ACHN (cell line): Measurements from ENCODE around the gene VANGL1.
"Not testable (repeated sequence)": the region's sequence is repeated elsewhere in the genome, so short reads cannot be mapped to it uniquely, and the experiment has no call there.

Experiments used
- DNase-seq: peaks from one replicate; pipeline ENCODE4 v3.0.0-alpha.2; 2015
- in situ Hi-C: cut with HindIII; loops from 2 replicates; pipeline ENCODE4 v1.10.0; 2017; ENCODE audit warnings: low sequenced_read_pairs, low pct_ligation_motif_present, low pct_unique_long_range_greater_than_20kb

Gene VANGL1

DNA sequence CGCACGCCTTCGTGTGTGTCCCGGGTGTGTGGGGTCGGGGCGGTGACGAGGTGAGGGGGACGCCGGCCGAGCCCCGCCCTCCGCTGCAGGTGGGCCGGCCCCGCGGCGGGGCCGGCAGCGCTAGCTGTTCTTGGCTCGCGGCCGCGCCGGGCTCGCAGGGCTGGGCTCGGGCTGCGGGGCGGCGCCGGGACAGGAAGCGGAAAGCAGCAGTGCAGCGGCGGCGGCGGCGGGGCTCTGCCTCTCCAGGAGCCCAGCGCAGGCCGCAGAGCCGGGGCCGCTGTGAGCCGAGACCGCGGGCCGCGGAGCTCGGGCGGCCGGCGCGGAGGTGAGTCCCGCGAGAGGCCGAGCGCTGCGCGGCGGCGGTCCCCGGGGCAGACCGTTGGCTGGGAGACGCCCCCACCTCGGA, at the start of gene VANGL1:
VANGL1 (plus strand) TSS at position 209 of the 406 bp plus-strand sequence. CDS start 9,444 bp downstream, outside the sequence.
- in situ Hi-C loops, result no loop called here
- peak; percentile 63 for DNase-seq

DNA sequence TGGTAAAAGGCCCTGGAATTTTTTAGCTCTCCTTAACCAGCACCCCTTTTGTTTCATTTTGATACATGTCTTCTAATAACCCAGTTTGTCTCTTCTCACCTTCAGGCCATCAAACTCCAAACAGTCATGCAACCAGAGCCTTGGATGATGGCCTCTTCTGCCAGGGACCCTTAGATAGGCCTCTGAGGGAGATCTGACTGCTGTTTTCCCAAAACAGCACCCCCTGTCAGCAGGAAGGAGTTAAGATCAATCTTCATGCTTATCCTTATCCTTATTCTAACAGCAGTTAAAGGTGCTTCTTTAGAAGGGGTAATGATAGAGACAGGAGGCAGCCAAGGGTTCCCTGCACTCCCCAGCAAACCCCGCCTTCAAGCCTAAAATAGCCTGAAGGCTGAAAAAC, 49.5 kb upstream of the VANGL1 start:
- in situ Hi-C loops, result no loop called here
- DNase-seq, result no peak

DNA sequence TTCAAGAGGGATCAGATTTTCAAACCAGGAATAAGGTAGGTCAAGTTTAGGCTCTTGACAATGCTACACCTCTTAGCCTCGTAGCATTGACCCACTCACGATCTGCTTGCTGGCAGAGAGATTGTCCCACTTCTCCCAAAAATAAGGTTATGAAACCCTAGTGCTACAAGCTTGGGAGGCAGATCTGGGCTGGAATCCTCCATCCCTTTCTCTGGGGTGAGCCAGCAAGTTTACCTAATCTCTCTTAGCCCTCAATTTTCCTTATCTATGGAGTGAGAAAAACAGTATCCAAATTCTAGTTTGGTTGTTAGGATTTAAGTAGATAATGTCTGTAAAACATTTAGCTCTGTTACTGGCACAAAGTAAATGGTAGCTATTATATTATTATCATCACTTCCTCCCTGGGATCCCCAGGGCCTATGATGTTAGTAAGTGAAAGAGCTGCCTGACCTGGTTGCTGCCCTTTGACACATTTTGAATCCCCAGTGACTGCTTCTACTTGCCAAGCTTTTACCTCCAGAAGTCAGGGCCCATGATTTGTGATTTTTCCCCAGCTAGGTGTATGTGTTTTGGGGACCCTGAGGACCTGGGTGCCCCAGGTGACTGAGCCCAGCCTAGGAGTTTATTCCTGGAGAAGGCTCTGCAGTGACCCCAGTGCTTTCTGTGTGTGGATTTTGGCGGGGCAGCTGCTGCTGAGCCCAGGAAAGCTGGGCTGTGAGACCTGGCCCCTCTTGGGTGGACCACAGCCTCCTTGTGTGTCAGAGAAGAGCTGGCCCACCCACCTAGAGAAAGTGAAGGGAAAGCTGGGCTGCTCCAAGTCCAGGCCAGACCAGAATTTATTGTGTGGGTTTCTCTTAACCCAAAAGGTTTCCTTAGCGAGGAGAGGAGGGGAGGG, 48.2 kb upstream of the VANGL1 start:
- DNase-seq, result no peak
- in situ Hi-C loops, result no loop called here

DNA sequence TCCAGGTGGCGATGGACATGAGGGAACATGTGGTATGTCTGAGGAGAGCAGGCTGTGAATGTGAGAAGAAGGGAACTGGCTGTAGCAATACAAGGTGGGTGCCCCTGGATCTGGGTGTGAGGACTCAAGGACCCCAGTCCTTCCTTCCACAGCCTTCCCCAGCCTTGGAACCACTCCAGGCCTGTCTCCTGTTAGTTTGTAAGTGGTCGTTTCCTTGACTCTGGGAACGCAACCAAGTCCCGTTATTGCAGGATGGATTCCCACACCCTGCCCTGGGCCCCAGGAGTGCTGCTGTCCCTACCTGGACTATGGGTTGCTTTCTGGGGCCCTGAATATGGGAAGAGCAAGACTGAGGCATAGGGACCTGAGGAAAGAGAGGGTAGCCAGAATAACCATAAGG, 47.2 kb upstream of the VANGL1 start:
- DNase-seq, result no peak
- in situ Hi-C loops, result no loop called here

DNA sequence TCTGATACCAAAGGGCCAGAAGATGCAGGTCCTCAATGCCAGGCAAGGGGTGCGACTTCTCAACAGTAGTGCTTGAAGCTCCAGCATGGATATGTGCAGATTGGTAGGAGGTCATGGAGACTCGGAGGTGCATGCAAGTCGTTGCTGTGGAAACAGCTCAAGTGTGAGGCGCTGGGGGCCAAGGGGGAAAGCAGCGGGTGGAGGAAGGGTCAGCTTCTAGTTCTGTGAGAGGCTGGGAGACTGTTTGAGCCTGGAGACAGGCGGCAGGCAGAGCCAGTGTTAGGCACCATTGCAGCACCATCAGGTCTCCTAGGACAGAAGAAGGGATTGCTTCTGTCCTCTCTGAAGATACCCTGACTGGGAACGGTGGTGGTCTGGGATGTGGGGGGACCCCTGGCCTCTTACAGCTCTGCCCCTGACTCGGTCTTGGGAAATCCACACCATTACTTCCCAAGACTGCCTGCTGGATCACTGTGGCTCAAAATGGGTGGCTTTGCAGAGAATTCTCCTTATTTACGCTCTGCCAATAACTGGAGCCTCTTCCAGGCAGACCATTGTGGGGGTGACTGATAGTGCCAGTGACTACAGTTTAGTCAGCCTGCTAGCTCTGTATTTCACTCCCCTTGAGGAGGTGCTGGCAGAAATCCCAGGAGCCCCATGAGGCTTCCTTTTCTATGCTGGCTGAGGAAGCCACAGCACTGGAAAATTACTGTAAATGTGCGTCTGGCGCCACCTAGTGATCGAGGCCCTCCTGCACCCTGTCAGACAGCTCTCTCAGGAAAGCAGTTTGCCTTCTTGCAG, 46.3 kb upstream of the VANGL1 start:
- DNase-seq, result peak; percentile 87
- in situ Hi-C loops, result no loop called here

DNA sequence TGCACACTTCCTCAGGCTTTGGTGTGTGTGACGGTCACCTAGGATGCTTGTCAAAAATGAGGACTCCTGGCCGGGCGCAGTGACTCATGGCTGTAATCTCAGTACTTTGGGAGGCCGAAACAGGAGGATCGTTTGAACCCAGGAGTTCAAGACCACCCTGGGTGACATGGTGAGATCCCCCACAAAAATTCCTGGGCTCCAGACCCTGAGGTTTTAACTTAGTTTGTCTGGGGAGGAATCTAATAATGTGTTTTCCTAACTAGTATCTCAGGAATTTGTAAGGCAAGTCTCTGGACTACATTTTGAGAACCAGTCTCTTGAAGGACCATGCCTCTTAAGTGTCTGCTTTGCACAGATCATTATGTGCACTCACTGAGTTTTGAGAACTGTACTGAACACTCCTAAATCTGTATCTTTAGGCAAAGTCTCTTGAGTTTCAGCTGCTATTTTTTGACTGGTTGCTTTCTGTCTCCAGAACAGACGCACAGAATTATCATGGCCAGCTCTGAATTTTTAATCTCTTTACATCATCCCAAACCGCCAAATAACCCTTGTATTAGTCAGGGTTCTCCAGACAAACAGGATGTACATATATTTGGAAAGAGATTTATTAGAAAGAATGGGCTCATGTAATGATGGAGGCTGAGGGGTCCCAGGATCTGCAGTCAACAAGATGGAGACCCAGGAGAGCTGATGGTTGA, 45.5 kb upstream of the VANGL1 start:
- in situ Hi-C loops, result no loop called here
- no peak for DNase-seq

DNA sequence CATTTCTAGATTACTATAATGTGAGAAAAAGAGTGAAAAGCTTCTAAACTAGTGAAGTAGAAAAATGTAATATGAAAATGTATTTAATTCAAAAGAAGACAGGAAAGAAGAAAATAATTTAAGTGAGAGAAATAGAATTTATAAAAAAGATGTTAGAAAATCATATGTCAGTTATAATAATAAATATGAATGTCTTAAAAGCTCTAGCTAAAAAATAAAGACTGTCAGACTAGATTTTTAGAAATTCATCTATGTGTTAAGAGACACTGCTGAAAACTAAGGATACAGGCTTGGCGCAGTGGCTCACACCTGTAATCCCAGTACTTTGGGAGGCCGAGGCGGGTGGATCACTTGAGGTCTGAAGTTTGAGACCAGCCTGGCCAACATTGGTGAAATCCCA, 37.3 kb upstream of the VANGL1 start:
- no peak for DNase-seq
- in situ Hi-C loops, result no loop called here

DNA sequence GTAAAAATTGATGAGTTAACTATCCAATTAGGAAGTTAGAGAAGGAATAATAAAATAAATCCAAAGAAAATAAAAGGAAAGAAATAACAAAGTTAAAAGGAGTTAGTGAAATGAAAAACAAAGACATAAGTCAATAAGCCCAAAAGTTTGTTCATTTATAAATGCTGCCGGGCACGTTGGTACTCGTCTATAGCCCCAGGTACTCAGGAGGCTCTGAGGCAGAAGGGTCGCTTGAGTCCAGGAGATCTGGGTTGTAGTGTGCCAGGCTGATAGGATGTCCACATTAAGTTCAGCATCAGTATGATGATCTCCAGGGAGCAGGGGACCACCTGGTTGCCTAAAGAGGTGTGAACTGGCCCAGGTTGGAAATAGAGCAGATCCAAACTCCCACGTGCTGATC, 35.5 kb upstream of the VANGL1 start:
- no peak for DNase-seq
- in situ Hi-C loops, result no loop called here

DNA sequence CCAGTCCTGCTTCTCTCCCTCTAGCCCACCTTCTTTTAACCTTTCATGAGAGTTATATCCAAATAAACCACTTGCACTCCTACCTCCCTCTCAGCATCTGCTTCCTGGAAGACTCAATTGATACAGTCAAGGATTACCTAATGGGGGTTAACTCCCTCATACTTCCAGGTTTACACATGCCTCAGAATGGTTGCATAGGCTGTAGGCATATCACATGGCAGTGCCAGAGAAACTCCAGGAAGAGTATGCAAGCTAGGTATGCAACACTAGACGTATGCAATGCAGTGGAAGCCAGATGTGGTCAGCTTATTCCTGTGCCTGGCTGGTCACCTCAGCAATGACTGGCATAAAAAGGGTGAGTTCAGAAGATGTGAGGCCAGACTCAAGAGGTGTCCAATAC, 32.7 kb upstream of the VANGL1 start:
- no peak for DNase-seq
- in situ Hi-C loops, result no loop called here

DNA sequence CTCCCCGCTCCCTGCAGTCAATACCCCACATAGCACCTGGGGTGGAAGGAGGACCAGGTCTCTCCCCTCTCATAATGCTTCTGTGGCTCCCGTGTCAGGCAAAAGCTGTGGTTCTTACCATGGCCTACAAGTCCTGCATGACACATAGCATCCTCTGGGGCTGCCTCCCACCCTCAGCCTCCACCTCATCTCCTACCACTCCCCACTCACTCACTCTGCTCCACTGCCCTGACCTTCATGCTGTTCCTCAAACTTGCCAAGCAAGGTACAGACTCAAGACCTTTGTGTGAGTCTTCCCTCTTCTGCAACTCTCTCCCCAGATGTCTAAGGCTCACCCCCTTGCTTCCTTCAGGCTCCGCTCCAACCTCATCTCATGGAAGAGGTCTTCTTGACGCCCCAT, 28.0 kb upstream of the VANGL1 start:
- in situ Hi-C loops, result no loop called here
- DNase-seq, result no peak

DNA sequence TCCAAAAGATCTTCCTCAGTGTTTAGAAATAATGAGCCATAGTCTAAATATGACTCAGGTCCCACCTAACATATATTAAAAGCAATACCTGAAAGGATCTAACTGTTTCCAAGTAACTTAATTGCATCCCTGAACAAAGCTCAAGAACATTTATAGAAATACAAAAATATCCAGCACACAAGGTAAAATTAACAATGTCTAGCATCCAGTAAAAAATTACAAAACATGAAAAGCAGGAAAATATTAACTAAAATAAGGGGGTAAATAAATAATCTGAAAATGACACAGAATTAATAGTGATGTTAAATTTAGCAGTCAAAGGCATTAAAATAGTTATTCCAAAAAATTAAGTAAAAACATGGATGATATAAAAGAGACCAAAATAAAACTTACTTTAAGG, 21.3 kb upstream of the VANGL1 start:
- in situ Hi-C loops, result no loop called here
- no peak for DNase-seq

DNA sequence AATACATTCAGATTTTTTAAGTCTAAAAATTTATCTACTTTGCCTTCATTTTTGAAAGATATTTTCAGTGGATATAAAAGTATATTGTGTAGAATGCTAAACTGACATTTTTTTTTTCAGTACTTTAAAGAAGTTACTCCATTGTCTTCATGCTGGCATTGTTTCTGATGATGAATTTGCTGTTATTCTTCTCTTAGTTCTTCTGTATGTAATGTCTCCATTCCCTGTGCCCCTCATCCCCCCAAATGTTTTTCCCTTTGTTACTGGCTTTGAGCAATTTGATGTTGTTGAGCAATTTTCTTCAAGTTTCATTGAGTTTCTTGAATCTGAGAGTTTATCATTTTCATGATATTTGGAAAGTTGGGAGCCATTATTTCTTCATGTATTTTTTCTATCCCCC, 20.8 kb upstream of the VANGL1 start:
- in situ Hi-C loops, result no loop called here
- DNase-seq, result no peak

DNA sequence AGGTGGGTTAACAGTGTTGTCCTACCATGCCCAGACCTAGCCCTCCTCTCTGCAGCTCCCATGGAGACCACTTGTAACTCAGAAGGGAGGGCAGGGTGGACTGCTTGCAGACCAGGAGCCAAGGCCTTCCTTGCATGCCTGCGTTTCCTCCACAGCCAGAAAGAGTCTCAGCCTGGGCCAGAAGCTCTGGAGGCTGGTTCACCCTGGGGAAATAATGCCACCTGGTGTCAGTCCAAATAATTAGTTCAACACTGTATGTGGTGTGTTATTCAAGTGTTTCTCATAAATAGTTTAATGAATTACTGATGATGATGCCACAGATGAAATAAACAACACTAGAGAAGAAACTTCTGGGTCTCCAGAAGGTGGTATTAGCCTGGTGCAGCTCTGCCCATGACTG, 16.9 kb upstream of the VANGL1 start:
- no peak for DNase-seq
- in situ Hi-C loops, result no loop called here

DNA sequence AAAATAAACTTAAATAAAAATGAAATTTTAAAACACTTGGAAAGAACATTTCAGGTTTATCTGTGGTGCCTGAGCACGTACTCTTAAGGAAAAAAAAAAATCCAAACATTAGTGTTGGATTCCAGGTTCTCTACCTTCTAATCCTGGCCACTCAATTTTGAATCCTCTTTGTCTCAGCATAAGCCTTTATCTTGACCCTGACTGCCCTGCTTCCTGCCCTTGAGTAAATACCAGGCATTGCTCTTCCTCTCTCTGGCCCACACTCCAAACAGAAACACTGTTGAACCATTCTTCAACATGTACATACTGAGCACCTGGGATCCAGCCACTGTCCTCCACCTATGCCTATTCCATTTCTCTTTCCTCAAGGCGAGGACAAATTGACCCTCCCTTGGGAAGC, 11.4 kb upstream of the VANGL1 start:
- DNase-seq, result no peak

DNA sequence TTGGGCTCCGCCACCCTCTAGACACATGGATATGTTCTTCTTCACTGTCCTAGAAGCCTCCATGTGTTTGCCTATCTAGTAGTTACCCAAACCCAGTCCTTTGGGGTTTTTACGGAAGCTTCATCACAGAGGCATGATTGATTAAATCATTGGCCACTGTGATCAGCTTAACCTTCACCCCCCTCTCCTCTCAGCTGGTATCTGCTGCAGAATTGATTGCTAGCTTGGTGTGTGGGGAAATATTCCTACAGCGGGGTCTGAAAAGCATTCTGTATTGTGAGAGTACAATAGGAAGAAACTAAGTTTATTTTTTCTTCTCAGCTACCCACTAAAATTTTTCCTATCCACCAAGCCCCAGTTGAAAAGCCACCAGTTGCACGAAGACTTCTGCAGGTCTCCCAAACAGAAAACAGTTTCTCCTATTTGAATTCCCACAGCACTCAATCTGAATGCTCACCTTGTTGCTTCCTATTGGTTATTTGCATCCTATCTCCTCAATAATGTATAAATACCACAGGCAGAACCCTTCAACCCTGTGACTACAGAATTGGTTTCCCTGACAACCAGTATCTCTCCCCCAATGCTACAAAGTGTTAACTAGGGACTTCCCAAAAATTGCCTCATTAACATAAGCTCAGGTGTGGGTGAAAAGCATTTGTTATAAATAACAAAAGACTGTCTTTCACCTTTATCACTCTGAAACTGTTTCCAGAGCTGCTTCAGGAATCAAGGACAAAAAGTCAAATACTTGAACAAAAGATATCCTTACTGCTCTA, 9.3 kb upstream of the VANGL1 start:
- in situ Hi-C loops, result no loop called here

More for the DNA sequence above, 11.4 kb upstream of the VANGL1 start:
- in situ Hi-C loops, result no loop called here

DNA sequence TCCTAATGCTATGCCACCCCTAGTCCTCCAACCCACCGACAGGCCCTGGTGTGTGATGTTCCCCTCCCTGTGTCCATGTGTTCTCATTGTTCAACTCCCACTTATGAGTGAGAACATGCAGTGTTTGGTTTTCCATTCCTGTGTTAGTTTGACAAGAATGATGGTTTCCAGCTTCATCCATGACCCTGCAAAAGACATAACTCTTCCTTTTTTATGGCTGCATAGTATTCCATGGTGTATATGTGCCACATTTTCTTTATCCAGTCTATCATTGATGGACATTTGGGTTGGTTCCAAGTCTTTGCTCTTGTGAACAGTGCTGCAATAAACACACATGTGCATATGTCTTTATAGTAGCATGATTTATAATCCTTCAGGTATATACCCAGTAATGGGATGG, 8.2 kb upstream of the VANGL1 start:
- in situ Hi-C loops, DNase-seq: not testable (repeated sequence)

More for the DNA sequence above, 9.3 kb upstream of the VANGL1 start:
- no peak for DNase-seq

DNA sequence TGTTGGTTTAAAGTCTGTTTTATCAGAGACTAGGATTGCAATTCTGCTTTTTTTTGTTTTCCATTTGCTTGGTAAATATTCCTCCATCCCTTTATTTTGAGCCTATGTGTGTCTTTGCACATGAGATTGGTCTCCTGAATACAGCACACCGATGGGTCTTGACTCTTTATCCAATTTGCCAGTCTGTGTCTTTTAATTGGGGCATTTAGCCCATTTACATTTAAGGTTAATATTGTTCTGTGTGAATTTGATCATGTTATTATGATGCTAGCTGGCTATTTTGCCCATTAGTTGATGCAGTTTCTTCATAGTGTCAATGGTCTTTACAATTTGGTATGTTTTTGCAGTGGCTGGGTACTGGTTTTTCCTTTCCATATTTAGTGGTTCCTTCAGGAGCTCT, 4.5 kb upstream of the VANGL1 start:
- DNase-seq, in situ Hi-C loops: not testable (repeated sequence)

DNA sequence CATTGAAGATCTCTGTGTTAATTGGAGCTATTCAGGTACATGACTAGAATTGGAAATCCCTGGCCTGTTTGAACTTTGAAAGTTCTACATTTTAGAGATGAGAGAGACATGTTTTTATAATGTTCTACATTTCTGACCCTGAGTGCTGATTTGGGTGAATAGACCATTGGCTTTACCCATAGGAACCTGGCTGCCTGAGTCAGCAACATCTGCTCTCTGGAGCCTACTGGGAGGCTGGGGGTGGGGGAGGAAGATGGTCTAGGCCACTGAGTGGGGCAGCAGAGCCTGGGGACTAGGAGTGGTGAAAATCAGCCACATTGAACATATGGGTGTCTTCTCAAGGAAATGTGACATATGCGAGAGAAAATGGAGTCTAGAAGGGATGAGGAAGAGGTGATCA, 1.4 kb upstream of the VANGL1 start:
- no peak for DNase-seq
- in situ Hi-C loops, result no loop called here
